ENCODE measurements around the gene FBN1. TPM values are rescaled to one million over a fixed set of nuclear protein-coding genes. Genes with fewer than 3 reads are reported as not detected.
A peak's percentile ranks its signal among the peaks of the same experiment; 100 is the strongest.

FBN1 gene
- total RNA-seq, 1 donor from 2014 or later, result 67.1 TPM

GRCh38 chr15:48582452-48583247 is 62.9 kb downstream of the FBN1 start:
- peak; percentile 83 for DNase-seq (ENCODE audit: low read depth)

GRCh38 chr15:48581219-48581618 is 64.3 kb downstream of the FBN1 start:
- no peak for DNase-seq (ENCODE audit: low read depth)

- DNase-seq (ENCODE audit: low read depth), result no peak
Observed at GRCh38 chr15:48580736-48581135, 64.8 kb downstream of the FBN1 start.

DNA sequence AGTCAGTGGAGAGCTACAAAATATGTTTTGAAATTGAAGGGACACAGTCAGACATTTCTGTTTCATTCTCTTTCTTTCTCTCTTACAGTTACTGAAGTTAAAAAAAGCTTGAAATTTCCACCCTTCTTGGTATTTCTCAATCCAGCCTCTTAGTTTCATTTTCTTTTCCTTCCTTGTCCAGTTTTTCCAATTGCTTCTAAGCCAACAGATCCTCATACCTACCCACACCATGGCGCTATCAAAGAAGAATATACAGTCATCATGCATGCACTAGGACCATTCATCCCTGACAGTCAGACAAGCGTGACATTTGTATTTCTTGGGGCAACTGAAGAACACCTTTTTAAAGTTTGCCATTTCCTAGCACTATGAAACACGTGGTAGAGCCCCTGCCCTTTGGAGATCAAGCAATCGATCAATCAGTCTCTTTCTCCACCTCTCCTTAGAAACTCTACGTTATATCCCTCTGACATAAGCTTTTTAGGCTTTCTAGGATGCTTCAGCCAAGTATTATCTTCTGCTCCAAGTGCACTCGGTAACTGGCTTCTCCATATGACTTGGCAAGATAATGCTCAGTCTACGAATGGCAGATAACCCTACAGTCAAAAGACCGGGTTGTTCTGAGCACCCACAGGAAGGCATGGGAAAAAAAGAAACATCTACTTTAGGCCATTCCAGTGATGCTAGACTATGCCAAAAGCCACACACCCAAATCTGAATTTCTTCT is 65.4 kb downstream of the FBN1 start:
- no peak for DNase-seq (ENCODE audit: low read depth)

DNA sequence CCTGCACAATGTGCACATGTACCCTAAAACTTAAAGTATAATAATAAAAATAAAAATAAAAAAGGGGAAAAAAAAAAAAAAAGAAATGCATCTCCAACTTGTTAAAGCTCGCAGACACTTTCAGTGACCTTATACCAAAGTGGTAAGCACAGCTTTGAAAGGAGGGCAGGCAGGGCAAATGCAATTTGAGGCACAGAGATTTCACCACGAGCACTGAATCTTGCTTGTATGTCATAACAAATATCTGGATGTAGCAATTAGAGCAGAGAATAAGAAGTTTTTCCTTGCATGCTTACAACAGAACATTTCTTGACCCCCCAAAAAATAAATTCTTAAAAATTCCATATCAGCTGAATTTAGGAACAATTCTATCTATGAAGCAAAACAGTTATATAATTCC is 66.5 kb downstream of the FBN1 start:
- DNase-seq (ENCODE audit: low read depth), result no peak

GRCh38 chr15:48577469-48577868 is 68.0 kb downstream of the FBN1 start:
- DNase-seq (ENCODE audit: low read depth), result no peak

GRCh38 chr15:48574187-48574586 is 71.3 kb downstream of the FBN1 start:
- no peak for DNase-seq (ENCODE audit: low read depth)

DNA sequence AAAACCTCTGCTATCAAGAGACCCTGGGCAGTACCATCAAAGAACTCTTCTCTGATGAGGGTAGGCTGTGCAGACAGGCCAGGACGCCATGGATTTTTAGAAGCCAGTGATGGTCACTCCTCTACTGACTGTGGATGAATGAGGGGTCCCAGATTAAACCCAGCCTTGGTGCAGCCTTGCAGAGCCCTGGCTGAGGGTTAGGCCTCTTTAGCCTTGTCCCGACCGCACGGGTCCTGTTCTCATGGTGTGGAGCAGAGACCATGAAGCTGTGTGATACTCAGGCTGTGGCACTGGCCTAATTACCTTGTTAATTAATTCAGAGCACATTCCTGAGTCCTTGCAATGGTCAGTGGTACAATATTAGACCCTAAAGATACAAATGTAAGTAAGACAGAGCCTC is 71.7 kb downstream of the FBN1 start:
- no peak for DNase-seq (ENCODE audit: low read depth)

GRCh38 chr15:48572823-48573222 is 72.7 kb downstream of the FBN1 start:
- DNase-seq (ENCODE audit: low read depth), result no peak

GRCh38 chr15:48571510-48571909 is 74.0 kb downstream of the FBN1 start:
- no peak for DNase-seq (ENCODE audit: low read depth)

DNA sequence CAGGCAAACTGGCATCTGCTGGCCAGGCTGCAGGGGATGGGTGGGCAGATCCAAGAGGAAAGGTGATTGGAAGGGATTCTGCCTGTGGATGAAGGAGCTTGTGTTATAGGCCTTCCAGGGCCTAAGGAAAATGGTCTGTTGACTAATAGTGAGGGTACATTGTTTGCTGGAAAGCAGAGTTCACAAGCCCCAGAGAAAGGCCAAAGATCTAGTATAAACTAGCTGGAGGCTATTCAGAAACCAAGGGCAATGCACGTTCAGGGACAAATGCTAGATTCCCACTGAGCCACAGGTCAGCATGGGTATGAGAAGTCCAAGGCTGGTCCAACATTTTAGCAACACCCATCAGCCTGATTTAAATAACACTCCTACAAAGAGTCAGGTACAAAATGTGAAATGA is 74.7 kb downstream of the FBN1 start:
- no peak for DNase-seq (ENCODE audit: low read depth)

DNA sequence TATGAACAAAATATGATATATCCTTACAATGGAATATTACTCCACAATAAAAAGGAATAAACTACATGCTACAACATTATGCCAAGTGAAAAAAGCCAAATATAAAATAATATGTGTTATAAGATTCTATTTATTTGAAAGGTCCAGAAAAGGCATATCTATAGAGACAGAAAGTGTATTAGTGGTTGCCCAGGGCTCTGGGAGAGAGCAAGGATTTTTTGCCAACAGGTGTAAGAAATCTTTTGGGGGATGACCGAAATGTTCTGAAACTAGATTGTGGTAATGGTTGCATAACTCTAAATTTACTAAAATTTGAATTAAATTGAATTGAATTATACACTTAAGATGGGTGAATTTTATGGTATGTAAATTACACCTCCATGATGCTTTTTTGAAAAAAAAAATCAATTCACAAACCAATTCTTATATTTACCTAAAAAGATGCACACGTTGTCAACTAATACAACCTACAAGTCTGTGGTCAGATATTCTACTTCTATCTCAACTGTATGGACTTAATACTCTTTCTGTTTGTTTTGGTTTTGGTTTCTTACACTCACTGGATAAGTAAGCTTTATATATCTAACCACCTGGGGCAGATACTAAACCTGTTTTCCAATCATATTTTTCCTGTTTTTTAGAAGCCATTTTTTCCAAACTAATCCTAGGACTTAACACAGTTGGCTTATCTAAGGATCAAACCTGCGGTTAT is 75.8 kb downstream of the FBN1 start:
- no peak for DNase-seq (ENCODE audit: low read depth)

- DNase-seq (ENCODE audit: low read depth), result peak; percentile 65
Observed at GRCh38 chr15:48566668-48567067, 78.8 kb downstream of the FBN1 start.

- DNase-seq (ENCODE audit: low read depth), result no peak
Observed at GRCh38 chr15:48565560-48566482, 79.7 kb downstream of the FBN1 start.

DNA sequence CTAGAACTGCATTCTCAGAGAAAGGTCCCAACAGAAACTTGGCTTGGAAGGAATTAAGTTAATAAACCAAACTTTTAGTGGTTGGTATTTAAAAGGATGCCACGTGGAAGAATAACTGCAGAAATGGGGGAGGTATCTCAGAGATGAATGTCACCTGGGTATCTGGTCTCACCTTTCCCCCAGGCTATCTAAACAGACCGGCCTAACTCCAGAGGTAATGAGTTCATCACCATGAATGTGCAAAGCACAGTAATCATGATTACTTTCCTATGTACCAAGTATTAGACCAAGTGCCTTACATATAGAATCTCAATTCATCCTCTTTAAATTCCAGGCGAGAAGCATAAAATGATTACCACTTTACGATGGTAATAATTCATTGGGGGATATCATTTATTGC is 80.8 kb downstream of the FBN1 start:
- no peak for DNase-seq (ENCODE audit: low read depth)

- DNase-seq (ENCODE audit: low read depth), result no peak
Observed at GRCh38 chr15:48563934-48564333, 81.6 kb downstream of the FBN1 start.

DNA sequence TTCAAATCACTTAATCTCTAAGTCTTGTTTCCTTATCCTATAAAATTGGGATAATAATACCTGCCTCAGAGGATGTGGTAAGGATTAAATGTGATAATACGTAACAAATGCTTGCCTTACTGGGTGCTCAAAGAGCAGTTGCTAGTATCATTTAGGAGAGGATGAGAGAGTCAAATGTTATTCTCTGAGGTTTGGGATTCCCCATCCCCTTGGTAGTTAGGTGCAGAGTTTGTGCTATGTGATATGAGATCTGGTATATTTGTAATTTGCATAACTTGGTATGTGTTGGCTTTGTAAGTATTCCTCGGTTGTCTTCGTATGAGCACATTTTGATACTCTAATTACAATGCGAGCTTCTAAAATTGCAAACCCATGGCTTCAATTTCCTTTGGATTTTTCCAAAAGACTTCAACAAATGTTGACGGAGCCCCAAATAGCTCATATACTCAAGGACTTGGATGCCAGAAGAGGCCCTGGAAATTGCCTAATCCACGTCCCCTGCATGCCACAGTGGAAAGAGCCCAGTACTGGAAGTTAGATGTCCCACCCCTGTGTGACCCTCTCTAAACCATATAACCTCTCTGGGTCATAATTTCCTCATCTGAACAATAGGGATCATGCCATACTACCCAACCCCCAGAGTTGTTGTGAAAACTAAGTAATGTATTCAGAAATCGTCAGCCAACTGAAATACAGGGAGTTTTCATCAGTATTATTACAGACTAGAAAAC is 85.0 kb downstream of the FBN1 start:
- no peak for DNase-seq (ENCODE audit: low read depth)

- peak; percentile 82 for DNase-seq (ENCODE audit: low read depth)
Observed at GRCh38 chr15:48559285-48559684, 86.2 kb downstream of the FBN1 start.

DNA sequence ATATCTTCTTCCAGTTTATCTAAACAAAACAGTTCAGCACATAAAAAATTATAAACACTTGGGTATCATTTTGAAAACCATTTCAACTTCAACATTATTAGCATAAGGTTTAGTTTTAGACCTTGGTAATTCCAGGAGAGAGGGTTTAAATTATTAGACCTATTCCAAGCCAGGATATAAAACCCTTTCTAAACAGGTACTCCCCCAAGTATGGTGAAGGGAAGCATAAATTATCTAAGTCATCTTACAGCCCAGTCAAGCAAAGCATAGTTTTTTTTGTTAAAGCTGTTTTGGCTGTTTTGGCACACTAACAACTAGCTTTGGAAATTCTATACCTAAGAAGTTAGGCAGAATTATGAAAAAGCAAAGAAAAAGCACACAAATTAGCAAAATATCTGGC is 87.3 kb downstream of the FBN1 start:
- no peak for DNase-seq (ENCODE audit: low read depth)

DNA sequence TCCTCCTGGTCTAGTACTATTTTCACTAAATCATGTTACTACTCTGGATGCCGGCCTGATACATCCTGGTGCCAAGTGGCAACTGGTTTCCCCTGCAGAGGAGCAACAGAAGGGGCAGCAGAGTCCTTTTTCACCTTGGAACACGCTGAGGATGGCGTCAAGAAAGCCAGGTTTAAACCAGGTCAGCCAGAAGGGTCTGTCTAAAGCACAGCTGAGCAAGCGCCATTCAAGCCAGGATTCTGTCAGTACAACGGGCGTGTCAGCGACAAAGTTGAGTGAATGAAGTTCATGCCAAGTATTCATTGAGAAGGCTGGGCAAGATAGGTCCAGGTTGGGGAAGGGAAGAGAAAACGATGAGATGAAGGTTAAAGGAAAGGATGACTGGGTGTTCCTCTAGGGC is 88.2 kb downstream of the FBN1 start:
- no peak for DNase-seq (ENCODE audit: low read depth)

All from myocyte (in vitro differentiated cells).